GM13976 (cell line): ENCODE results near the gene AQR.

Source experiments
- DNase-seq: peaks from one replicate; pipeline ENCODE4 v3.0.0; 2012; ENCODE audit warnings: low spot score
- CTCF ChIP-seq: IDR thresholded peaks from 2 replicates; pipeline ENCODE4 v1.5.1; 2012; ENCODE audit warnings: borderline replicate concordance, mild to moderate bottlenecking; ENCODE audit not compliant: insufficient read depth; ENCODE audit errors: extremely low read depth, missing control alignments, control extremely low read depth
- in situ Hi-C: fragments of 300-500 bp; cut with MboI; formaldehyde crosslinking; loops from one replicate; pipeline ENCODE4 v1.12.0; 2022; ENCODE audit warnings: low sequenced_read_pairs, mixed read lengths, inconsistent platforms; ENCODE audit not compliant: unreplicated experiment

AQR gene

GRCh38 chr15:34914317-34914716, 55.2 kb downstream of the AQR start:
- in situ Hi-C loops, result no loop called here
- no peak for TF ChIP-seq CTCF
- no peak for DNase-seq

GRCh38 chr15:34905047-34905446, 64.5 kb downstream of the AQR start:
- no peak for DNase-seq
- no peak for TF ChIP-seq CTCF
- in situ Hi-C loops, result no loop called here

- in situ Hi-C loops, result no loop called here
- no peak for TF ChIP-seq CTCF
- DNase-seq, result no peak
Observed at GRCh38 chr15:34904527-34904926, 65.0 kb downstream of the AQR start.

GRCh38 chr15:34900748-34901147, 68.8 kb downstream of the AQR start:
- in situ Hi-C loops, result no loop called here
- TF ChIP-seq CTCF, result no peak
- no peak for DNase-seq

GRCh38 chr15:34896183-34896582, 73.4 kb downstream of the AQR start:
- TF ChIP-seq CTCF, result no peak
- in situ Hi-C loops, result no loop called here

GRCh38 chr15:34893967-34894366, 75.6 kb downstream of the AQR start:
- in situ Hi-C loops, result no loop called here
- TF ChIP-seq CTCF, result no peak

More at GRCh38 chr15:34896183-34896582, 73.4 kb downstream of the AQR start:
- DNase-seq, result no peak

GRCh38 chr15:34892963-34893591, 76.5 kb downstream of the AQR start:
- no peak for TF ChIP-seq CTCF
- in situ Hi-C loops, result no loop called here
- DNase-seq, result no peak

More at GRCh38 chr15:34893967-34894366, 75.6 kb downstream of the AQR start:
- DNase-seq, result no peak
